Measurements from ENCODE around the gene LPAR3.

Gene LPAR3

DNA sequence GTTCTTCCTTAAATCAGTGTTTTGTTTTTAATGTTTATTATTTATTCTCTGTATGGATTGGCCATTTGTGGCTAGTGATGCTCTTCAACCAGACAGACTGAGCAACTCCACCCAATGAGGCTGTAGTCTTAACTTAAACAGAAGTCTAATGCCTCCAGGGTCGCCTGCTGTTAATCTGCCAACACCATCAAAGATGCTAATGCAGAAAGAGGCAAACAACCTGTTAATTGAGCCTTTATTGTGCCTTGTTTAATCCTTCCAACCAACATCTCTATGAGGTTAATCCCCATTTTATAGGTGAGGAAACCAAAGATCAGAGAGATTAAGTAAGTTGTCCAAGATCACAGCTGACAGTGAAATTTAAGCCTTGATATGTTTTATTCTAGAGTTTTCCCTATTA lies 123.4 kb downstream of the LPAR3 start:
- DNase-seq (ENCODE audit: low read depth) = no peak
- no peak overlapping the region for H3K4me3 ChIP-seq (ENCODE audit: low read length)
- TF ChIP-seq, protein P1, sequence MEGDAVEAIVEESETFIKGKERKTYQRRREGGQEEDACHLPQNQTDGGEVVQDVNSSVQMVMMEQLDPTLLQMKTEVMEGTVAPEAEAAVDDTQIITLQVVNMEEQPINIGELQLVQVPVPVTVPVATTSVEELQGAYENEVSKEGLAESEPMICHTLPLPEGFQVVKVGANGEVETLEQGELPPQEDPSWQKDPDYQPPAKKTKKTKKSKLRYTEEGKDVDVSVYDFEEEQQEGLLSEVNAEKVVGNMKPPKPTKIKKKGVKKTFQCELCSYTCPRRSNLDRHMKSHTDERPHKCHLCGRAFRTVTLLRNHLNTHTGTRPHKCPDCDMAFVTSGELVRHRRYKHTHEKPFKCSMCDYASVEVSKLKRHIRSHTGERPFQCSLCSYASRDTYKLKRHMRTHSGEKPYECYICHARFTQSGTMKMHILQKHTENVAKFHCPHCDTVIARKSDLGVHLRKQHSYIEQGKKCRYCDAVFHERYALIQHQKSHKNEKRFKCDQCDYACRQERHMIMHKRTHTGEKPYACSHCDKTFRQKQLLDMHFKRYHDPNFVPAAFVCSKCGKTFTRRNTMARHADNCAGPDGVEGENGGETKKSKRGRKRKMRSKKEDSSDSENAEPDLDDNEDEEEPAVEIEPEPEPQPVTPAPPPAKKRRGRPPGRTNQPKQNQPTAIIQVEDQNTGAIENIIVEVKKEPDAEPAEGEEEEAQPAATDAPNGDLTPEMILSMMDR (IDR thresholded peaks at IDR 0.05; ENCODE audit: insufficient read depth, low read depth, low read length, missing control alignments) = no peak

DNA sequence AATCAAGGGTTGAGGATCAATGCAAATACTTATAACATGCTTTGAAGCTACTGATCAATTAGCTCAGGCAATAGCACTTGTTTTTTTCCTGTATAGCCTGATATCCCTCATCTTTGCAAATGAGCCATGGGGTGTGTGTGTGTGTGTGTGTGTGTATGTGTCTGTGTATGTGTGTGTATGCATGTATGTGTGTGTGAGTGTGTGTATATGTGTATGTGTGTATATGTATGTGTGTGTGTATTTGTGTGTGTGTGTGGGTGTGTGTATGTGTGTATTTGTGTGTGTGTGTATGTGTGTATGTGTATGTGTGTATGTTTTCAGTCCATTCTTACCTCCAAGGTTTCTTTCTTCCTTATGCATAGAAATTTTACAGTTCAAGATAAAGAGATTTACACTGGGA lies 124.4 kb downstream of the LPAR3 start:
- TF ChIP-seq, protein P1 (IDR thresholded peaks at IDR 0.05; ENCODE audit: insufficient read depth, low read depth, low read length, missing control alignments) = no peak
- H3K4me3 ChIP-seq (ENCODE audit: low read length) = no peak overlapping the region
- DNase-seq (ENCODE audit: low read depth) = no peak

DNA sequence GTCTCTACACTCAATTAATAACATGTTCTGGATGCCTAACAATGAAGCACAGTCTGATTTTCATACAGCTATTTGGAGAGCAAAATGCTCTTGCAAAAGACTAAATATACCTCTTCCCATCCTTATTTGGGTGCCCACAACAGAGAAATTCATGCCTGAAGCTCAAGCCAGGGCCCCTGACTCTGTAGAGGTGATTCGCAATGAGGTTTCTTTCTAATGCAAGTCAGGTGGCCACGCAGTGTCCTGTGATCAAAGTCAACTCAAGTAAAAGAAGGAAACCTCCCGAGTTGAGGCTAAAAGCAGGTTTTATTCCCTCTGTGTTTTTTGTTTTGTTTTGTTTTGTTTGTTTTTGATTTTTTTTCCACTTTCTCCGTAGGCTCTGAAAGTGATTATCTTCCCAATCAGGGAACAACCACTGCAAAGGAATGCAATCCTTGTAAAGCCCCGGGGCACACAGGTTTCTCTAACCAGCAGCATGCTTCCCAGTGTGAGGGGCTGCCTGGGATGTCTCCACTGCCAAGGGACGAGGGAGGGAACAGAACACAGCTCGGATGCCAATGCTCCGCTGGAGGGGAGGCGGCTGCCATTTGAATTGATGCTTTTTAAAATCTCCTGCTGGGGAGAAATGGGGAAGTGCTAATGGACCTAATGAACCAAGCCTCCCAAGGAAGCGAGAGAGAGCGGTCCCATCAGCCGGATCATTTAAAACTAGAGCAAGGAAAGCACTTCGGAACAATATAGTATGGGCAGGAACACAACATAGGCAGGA lies 128.9 kb downstream of the LPAR3 start:
- no peak overlapping the region for H3K4me3 ChIP-seq (ENCODE audit: low read length)
- TF ChIP-seq, protein P1 (IDR thresholded peaks at IDR 0.05; ENCODE audit: insufficient read depth, low read depth, low read length, missing control alignments) = no peak
- DNase-seq (ENCODE audit: low read depth) = no peak

DNA sequence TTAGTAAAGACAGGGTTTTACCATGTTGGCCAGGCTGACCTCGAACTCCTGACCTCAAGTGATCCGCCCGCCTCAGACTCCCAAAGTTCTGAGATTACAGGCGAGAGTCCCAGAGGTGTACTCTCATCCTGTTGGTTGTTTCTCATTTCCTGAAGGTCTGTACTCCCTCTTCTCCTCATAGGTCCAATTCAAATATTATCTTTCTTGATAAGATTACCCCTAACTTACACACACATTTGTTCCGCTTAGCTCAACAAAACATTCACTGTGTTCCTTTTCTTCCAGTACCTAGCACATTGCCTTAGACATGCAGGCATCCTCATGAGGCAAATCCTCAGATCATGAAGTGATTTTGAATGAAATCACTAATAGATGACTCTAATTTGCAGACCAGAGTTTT lies 130.3 kb downstream of the LPAR3 start:
- no peak overlapping the region for H3K4me3 ChIP-seq (ENCODE audit: low read length)
- DNase-seq (ENCODE audit: low read depth) = no peak
- TF ChIP-seq, protein P1 (IDR thresholded peaks at IDR 0.05; ENCODE audit: insufficient read depth, low read depth, low read length, missing control alignments) = no peak
